GM19467 (cell line): Measurements from ENCODE around the gene PRADC1.
"Not testable (repeated sequence)": the region's sequence is repeated elsewhere in the genome, so short reads cannot be mapped to it uniquely, and the experiment has no call there.

Experiments
- ATAC-seq: cut with Tn5 transposase; IDR thresholded peaks from one replicate; pipeline ENCODE4 v1.9.1; 2021; ENCODE audit warnings: mild to moderate bottlenecking, moderate library complexity; ENCODE audit not compliant: unreplicated experiment

PRADC1 gene

GRCh38 chr2:73233154-73233931 is at the start of gene PRADC1:
PRADC1 (minus strand) TSS chr2:73233239; CDS start chr2:73233160, 79 bp downstream.
- peak; percentile 88 for ATAC-seq

GRCh38 chr2:73281244-73281643 is 48.2 kb upstream of the PRADC1 start:
- ATAC-seq = no peak

- ATAC-seq = no peak
Measured at GRCh38 chr2:73279852-73280251, 46.8 kb upstream of the PRADC1 start.

GRCh38 chr2:73272270-73272669 is 39.2 kb upstream of the PRADC1 start:
- no peak for ATAC-seq

GRCh38 chr2:73269686-73270465 is 36.8 kb upstream of the PRADC1 start:
- ATAC-seq = no peak

GRCh38 chr2:73268830-73269685 is 36.0 kb upstream of the PRADC1 start:
- ATAC-seq = peak; percentile 61

- ATAC-seq = no peak
Measured at GRCh38 chr2:73268366-73268829, 35.4 kb upstream of the PRADC1 start.

GRCh38 chr2:73267008-73267407 is 34.0 kb upstream of the PRADC1 start:
- no peak for ATAC-seq

GRCh38 chr2:73266061-73266901 is 33.2 kb upstream of the PRADC1 start:
- ATAC-seq = no peak

GRCh38 chr2:73265298-73266060 is 32.4 kb upstream of the PRADC1 start:
- ATAC-seq = no peak

GRCh38 chr2:73264783-73265182 is 31.7 kb upstream of the PRADC1 start:
- no peak for ATAC-seq

- no peak for ATAC-seq
Measured at GRCh38 chr2:73264332-73264606, 31.2 kb upstream of the PRADC1 start.

GRCh38 chr2:73263540-73264331 is 30.7 kb upstream of the PRADC1 start:
- ATAC-seq = no peak

GRCh38 chr2:73262691-73263429 is 29.8 kb upstream of the PRADC1 start:
- ATAC-seq = not testable (repeated sequence)

GRCh38 chr2:73262108-73262651 is 29.1 kb upstream of the PRADC1 start:
- no peak for ATAC-seq

GRCh38 chr2:73260338-73260984 is 27.4 kb upstream of the PRADC1 start:
- no peak for ATAC-seq

- no peak for ATAC-seq
Measured at GRCh38 chr2:73259704-73260337, 26.8 kb upstream of the PRADC1 start.
